H7 (cell line): ENCODE results near the gene ERC1. TPM values are rescaled to one million over a fixed set of nuclear protein-coding genes. Genes with fewer than 3 reads are reported as not detected.

ENCODE experiments used
- DNase-seq: peaks from one replicate; pipeline ENCODE4 v3.0.0; 2012
- H3K27me3 ChIP-seq: 2 replicates; pipeline ENCODE4 v1.6.0; 2011; ENCODE audit warnings: mild to moderate bottlenecking, low read length; ENCODE audit not compliant: control insufficient read depth, insufficient read depth
- H3K36me3 ChIP-seq: replicated peaks from 2 replicates; pipeline ENCODE4 v1.5.1; 2011; ENCODE audit warnings: low read length; ENCODE audit not compliant: control insufficient read depth, insufficient read depth
- H3K4me3 ChIP-seq: 2 replicates; pipeline ENCODE4 v1.5.1; 2011; ENCODE audit warnings: low read depth, mild to moderate bottlenecking, control low read depth, low read length, moderate library complexity; ENCODE audit not compliant: insufficient read depth
- total RNA-seq: library from RNA; depleted of rRNA; stranded (reverse); fragments of >200 nt; shearing (Covaris generic); gene quantifications from 2 replicates; pipeline ENCODE4 v1.2.3, GENCODE V29; 2014

ERC1 gene
- total RNA-seq, 1 experiment from 2014 or later: 10.3 TPM

DNA sequence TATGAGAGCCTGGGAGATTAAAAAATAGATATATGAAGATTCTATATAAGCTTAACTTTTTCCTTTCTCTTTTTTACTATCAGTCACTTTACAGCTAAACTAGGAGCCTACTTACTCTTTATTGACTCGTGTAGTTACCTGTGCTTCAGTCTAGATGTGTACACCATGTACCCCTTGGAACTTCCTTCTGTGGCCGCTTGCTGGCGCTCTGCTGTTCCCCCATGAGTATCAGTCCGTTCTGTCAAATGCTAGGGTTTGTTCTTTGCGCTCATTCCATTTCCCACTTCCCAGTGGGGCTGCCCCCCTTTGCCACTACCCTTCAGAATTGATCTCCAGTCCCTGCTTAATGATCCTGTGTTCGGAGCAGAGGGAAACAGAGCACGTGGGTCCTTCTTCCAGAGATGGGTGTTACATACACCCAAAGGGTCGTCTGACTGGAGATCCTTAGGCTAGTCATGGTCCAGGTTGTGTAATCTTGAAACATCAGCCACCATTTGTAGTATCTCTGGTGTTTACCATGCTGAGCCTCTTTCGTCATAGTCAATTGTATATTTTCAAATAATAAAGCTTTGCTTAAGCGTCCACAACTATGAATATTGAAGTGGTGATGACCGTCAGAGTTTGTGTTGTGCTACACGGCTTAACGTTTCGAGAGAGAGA is 443.4 kb downstream of the ERC1 start:
- Histone ChIP-seq H3K36me3 (no peaks in the 10 kb centered on the region), H3K27me3 (no peaks in the 10 kb centered on the region), H3K4me3 (no peak overlapping the region)
- no peak for DNase-seq

DNA sequence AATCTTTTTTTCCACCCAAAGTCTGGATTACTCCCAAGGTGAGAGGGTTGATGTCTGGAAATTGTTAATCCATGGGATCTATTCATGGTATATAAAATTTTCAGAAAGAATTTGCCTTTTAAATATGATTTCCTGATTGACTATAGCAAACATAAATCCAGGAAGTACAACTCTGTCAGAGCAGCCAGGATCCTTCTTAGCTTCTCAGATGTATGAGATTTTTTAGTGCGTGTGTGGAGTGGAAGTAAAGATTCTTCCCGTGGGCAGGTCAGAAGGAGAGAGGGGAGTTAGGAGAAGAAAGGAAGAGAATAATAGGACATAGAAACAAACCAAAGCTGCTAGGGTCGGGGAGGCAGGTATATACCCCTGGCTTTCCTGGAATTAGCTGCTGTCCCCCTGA is 444.0 kb downstream of the ERC1 start:
- no peak overlapping the region for H3K4me3 ChIP-seq
- DNase-seq: no peak
- H3K36me3 ChIP-seq: no peaks in the 10 kb centered on the region
- H3K27me3 ChIP-seq: no peaks in the 10 kb centered on the region

DNA sequence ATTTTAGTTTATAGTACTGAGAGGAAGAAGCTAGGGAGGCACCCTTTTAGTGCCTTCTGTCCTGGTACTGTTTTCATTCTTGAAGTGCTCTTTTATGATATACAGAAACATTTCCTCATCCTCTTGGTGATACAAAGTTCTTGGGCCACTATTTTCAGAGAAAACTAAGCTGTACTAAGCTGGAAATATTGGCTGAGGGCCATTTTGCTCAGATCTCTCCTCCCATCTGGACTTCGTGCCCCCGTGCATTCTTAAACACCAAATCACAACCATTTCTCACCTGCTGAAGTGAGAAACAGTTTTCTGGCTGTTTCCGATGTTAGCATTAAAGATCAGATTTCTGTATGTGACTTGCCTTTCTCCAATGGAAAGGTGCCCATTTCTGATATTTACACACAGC is 444.4 kb downstream of the ERC1 start:
- no peak for DNase-seq
- no peak overlapping the region for H3K4me3 ChIP-seq

DNA sequence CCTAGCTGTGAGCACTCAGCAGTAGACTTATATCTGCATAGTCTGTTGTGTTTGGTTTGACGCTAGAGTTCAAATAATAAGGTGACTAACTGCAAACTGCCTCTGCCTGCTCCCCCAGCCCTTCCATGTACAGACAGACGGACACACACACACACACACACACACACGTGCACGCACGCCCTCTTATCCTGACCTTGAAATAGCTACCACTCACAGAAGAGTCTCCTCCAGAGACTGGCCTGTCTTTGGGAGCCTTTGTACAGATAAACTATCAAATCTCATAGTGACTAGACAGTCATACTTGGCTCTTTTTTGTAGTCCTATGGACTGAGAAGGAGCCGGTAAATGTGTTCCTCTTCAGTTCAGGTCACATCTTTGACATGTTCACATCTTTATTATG is 445.0 kb downstream of the ERC1 start:
- Histone ChIP-seq H3K36me3 (no peaks in the 10 kb centered on the region), H3K27me3 (no peaks in the 10 kb centered on the region), H3K4me3 (no peak overlapping the region)
- DNase-seq: no peak

More for the DNA sequence above, 444.4 kb downstream of the ERC1 start:
- Histone ChIP-seq H3K27me3 (no peaks in the 10 kb centered on the region), H3K36me3 (no peaks in the 10 kb centered on the region)

DNA sequence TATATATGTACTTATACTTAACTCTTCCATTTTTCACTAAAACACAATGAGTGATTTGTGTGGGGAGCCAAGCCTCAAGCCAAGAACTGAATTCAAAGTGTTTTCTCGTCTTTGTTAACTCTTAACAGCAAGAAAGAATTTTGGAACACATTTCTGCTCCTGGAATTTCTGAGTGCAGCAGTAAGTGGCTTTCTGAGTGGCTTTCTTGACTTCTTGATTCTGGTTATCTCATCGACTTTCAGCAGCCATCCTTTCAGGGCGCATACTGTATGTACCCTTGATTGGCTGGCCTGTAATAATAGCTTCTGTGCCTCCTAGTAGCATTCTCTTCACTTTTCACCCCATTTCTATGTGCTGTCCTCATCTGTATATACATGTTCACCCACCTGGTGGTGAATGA is 446.0 kb downstream of the ERC1 start:
- DNase-seq: no peak
- Histone ChIP-seq H3K36me3 (no peaks in the 10 kb centered on the region), H3K4me3 (no peak overlapping the region), H3K27me3 (no peaks in the 10 kb centered on the region)

DNA sequence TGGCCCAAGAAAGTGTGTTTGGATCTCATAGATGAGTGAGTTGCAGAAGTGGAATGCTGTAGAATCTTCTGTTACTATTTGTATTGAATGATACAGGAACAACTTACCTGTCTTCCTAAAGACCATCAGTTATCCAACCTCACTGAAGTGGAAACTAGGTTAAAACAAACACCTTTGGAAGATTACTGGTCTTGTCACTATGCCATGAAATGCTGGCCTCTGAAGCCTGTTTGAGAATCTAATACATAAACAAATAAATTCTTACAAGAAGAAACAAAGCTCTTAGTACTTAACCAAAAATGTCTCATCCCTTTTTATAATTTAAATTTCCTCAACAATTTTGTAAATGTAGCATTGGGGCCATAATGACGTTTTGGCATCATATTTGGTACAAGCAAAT is 448.2 kb downstream of the ERC1 start:
- H3K27me3 ChIP-seq: no peaks in the 10 kb centered on the region
- H3K36me3 ChIP-seq: no peaks in the 10 kb centered on the region
- H3K4me3 ChIP-seq: no peak overlapping the region
- DNase-seq: no peak

DNA sequence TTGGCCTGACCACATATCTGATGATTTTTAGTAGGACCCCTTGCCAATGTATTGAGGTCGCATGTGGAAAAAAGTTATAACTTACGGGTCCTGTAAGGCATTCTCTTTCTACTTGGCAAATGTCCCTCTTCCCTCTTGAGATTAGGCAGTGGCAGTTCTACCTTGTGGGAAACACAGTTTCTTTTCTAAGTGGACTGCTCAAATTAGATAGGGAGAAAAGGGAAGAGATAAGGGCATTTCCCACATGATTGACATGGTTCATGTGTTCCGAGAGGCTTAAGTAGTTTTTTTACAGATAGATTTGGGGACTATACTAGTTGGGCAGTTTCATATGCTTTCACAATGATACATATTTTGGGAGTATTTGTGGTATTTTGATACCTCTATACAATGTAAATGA is 448.7 kb downstream of the ERC1 start:
- Histone ChIP-seq H3K27me3 (no peaks in the 10 kb centered on the region), H3K36me3 (no peaks in the 10 kb centered on the region), H3K4me3 (no peak overlapping the region)
- no peak for DNase-seq

DNA sequence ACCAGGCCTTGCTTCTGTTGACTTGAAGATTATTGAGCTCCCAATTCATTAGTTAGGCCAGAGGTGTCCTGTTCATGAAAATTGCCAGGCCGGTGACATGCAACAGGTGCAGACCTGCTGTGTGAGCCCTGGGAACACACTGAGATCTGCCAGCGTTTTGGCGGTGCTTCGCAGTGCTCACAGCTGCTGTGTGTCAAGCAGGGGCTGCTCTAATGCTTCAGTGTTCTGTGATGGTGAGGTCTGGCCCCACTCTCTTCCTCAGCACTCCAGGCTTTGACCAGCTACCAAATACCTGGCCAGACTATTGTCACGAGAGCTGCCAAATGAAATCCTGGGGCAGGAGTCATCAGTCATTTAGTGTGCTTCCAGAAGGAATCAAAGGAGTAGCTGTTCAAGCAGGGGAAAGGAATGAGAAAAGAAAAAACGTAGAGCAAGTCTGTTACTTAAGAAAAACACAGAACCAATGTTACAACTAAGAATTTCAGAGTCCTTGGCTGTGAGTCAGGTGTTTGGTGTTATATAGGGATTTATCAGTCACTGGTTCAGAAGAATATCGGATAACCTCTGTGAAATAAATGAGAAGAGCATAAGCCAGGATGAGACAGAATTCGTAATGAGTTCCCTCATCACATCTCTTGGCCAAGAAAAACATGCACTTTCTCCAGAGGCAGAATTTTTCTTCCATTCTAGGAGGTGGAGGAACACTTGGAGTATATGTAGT is 452.6 kb downstream of the ERC1 start:
- no peaks in the 10 kb centered on the region for H3K36me3 ChIP-seq
- H3K4me3 ChIP-seq: no peak overlapping the region
- no peak for DNase-seq
- no peaks in the 10 kb centered on the region for H3K27me3 ChIP-seq

DNA sequence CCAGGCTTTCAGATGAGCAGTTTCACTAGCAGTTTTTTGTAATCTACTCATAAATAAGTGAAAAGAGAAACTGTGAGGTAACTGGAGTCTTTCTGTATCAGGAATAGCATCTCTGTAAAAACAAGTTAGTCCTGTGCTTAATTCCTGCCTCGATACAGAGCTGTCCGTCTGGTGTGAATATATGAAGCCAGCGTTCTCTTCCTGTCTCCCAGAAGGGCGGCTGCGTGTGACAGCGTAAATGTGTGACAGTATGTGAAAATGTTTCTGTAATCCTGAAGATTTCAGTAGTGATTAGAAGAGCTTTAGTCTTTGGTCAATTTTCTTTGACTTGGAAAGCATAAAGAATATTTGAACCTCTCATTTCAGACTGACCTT is 453.1 kb downstream of the ERC1 start:
- no peaks in the 10 kb centered on the region for H3K36me3 ChIP-seq
- no peak for DNase-seq
- H3K27me3 ChIP-seq: no peaks in the 10 kb centered on the region
- H3K4me3 ChIP-seq: no peak overlapping the region

DNA sequence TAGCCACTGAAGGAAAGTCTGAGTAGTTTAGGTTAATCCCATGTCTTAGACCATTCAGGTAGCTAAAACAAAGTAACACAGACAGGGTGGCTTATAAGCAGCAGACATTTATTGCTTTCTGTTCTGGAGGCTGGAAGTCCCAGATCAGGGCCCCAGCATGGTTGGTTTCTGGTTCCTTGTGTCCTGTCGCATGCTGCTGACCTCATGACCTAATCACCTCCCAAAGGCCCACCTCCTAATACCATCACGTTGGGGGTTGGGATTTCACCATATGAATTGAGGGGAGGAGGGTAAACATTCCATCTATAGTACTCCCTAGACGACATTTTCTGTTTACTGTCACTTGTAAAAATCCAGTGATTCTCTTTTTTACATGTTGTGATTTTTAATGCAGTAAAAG is 454.8 kb downstream of the ERC1 start:
- DNase-seq: peak; percentile 36
- no peaks in the 10 kb centered on the region for H3K27me3 ChIP-seq
- no peaks in the 10 kb centered on the region for H3K36me3 ChIP-seq
- no peak overlapping the region for H3K4me3 ChIP-seq

DNA sequence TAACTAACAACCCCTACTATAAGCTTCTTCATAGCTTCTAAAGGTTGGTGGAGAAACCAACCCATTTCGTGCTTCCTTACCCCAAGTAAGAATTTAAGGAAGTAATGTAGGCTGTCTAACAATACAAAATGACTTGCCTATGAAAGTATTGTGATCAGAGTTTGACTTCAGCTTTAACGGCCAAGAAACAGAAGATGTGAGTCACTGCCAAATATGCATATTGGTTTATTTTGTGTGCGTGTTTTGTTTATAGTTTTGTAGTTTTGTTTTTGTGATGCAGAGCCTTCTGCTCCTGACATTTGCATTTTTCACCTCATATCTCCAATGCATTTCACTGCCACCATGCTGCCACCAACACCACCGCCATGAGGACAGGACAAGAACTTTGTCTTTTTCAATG is 457.3 kb downstream of the ERC1 start:
- H3K27me3 ChIP-seq: no peaks in the 10 kb centered on the region
- no peak for DNase-seq

DNA sequence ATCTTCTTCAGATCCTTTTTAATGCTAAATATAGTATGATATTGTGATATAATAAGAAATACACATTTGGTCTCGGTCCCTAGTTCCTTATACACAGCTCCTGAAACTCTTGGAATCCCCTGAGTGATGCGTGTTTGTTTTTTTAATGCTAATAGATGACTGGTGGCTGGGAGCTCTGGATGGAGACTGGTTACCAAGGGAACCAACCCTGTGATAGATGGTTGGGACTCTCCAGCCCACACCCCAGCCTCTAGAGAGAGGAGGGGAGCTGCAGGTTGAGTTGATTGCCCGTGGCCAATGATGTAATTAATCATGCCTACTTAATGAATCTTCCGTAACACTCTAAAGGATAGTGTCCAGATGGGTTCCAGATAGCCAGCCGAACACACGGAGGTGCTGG is 462.8 kb downstream of the ERC1 start:
- Histone ChIP-seq H3K27me3 (no peaks in the 10 kb centered on the region), H3K4me3 (no peak overlapping the region), H3K36me3 (no peaks in the 10 kb centered on the region)
- DNase-seq: peak; percentile 43

More for the DNA sequence above, 457.3 kb downstream of the ERC1 start:
- H3K4me3 ChIP-seq: no peak overlapping the region
- no peaks in the 10 kb centered on the region for H3K36me3 ChIP-seq

DNA sequence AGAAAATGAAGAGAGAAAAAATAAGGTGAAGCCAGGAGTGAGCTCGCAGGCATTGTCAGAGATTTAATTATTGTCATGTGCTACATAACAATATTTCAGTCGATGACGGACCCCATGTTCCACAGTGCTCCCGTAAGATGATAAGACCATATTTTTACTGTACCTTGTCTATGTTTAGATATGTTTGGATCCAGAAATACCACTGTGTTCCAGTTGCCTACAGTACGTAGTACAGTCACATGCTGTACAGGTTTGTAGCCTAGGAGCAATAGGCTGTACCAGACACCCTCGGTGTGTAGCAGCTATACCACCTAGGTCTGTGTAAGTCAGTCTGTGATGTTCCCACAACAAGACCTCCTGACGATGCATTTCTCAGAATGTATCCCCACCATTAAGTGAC is 465.9 kb downstream of the ERC1 start:
- DNase-seq: no peak
- Histone ChIP-seq H3K36me3 (no peaks in the 10 kb centered on the region), H3K4me3 (no peak overlapping the region), H3K27me3 (no peaks in the 10 kb centered on the region)

DNA sequence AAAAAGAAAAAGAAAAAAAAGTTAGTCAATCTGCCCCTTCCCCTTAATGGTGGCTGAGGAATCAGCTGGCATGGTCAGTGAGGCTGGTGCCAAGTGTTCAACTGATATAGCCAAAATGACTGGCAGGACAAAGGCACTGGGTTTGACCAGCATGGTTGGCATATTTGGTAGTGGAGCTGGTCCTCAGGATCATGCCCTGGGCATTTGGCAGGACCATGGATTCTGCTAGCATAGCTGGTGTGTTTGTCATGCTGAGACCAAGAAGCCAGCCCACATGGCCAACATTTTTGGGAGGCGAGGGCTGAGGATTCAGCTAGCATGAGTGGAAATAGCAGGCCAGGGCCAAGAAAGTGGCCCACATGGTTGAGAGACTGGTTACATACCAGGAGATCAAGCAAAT is 466.9 kb downstream of the ERC1 start:
- no peak for DNase-seq
- Histone ChIP-seq H3K4me3 (no peak overlapping the region), H3K36me3 (no peaks in the 10 kb centered on the region), H3K27me3 (no peaks in the 10 kb centered on the region)

DNA sequence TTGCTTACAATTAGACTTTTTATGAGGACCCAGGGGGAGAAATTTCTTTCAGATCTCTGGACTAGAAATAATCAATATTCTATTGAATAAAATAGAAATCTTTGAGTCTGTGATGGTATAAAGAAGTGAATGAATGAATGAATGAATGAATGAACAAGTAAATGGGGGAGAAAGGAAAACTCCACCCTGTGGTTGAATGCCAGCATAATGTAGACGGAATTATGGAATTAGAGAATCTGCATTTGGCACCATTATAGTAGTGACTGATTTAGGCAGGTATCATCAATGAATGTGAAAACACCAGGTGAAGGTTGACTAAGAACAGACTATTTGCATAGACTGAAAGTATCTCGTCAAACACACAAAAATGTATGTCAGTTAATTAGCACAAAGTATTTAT is 468.3 kb downstream of the ERC1 start:
- DNase-seq: no peak
- no peaks in the 10 kb centered on the region for H3K36me3 ChIP-seq
- no peaks in the 10 kb centered on the region for H3K27me3 ChIP-seq
- H3K4me3 ChIP-seq: no peak overlapping the region
